HCT116 (cell line): ENCODE measurements around the gene KIF5C.

ENCODE experiments used
- CTCF ChIP-seq, 3 experiments: fragments of 200-600 bp in 1 of 3; sonication (generic) in 1 of 3; IDR thresholded peaks in 2 of 3; conservative IDR thresholded peaks in 1 of 3; 2 replicates each; pipeline ENCODE4 v1.5.1; 2012 to 2017; ENCODE audit warnings: low read depth in 2 of 3, low read length in 2 of 3, antibody characterized with exemption in 1 of 3, borderline replicate concordance in 1 of 3, control low read depth in 1 of 3, mild to moderate bottlenecking in 1 of 3, mixed read lengths in 1 of 3, mixed run types in 1 of 3, moderate library complexity in 1 of 3; ENCODE audit not compliant: insufficient read depth in 1 of 3
- EZH2 ChIP-seq: fragments of 200-600 bp; sonication (generic); IDR thresholded peaks from 2 replicates; pipeline ENCODE4 v1.6.1; 2017; ENCODE audit warnings: antibody characterized with exemption, mixed run types
- EZH2phosphoT487 ChIP-seq: fragments of 200-600 bp; IDR thresholded peaks from 2 replicates; pipeline ENCODE4 v1.6.1; 2018; ENCODE audit warnings: antibody characterized with exemption, borderline replicate concordance
- FOSL1 ChIP-seq: IDR thresholded peaks from 2 replicates; pipeline ENCODE4 v1.6.1; 2012; ENCODE audit warnings: low read depth
- MAX ChIP-seq: IDR thresholded peaks from 2 replicates; pipeline ENCODE4 v1.6.1; 2012
- POLR2A ChIP-seq: IDR thresholded peaks from 2 replicates; pipeline ENCODE4 v1.7.0; 2011; ENCODE audit warnings: borderline replicate concordance; ENCODE audit not compliant: insufficient read depth, insufficient read length; ENCODE audit errors: extremely low read depth
- POLR2AphosphoS5 ChIP-seq: IDR thresholded peaks from 2 replicates; pipeline ENCODE4 v1.6.1; 2011; ENCODE audit warnings: mild to moderate bottlenecking, low read depth, low read length, moderate library complexity
- SRF ChIP-seq: IDR thresholded peaks from 2 replicates; pipeline ENCODE4 v1.6.1; 2012; ENCODE audit warnings: low read depth
- TCF7L2 ChIP-seq: IDR thresholded peaks from 2 replicates; pipeline ENCODE4 v1.7.0; 2011; ENCODE audit warnings: borderline replicate concordance, inconsistent platforms; ENCODE audit not compliant: insufficient read depth, insufficient read length; ENCODE audit errors: extremely low read depth
- YY1 ChIP-seq: IDR thresholded peaks from 2 replicates; pipeline ENCODE4 v1.6.1; 2011; ENCODE audit warnings: low read length, low read depth, moderate library complexity, mild to moderate bottlenecking; ENCODE audit not compliant: insufficient replicate concordance; ENCODE audit errors: extremely low read depth
- ZFX ChIP-seq: fragments of 450-650 bp; IDR thresholded peaks from 2 replicates; pipeline ENCODE4 v1.6.1; 2017
- ZNF274 ChIP-seq: fragments of 200-500 bp; sonication (Bioruptor generic); IDR thresholded peaks from 2 replicates; pipeline ENCODE4 v1.6.1; 2014; ENCODE audit warnings: mild to moderate bottlenecking, low read depth, low read length, inconsistent platforms

DNA sequence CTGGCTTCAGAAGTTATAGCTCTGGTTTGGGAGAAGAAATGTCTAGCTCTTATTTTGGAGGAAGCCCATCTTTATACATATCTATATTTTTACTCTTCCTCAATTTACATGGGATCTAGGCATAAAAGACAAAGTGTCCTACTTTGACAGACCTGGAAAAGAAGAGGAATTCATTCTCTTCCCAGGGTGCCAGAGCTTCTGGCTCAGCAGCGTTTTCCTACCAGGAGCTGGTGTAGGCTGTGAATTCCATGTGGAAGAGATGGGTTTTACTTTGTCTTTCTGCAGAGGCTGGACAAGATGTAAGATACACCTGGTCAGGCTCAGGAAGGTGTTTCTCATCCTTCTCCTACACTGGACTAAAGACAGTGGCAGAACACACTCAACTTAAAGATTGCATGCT lies 113.3 kb downstream of the KIF5C start:
- no peak for TF ChIP-seq CTCF (IDR thresholded peaks at IDR 0.05 in 2 of 3, conservative IDR thresholded peaks at IDR 0.05 in 1 of 3; ENCODE audit: borderline replicate concordance in 1 of 3, insufficient read depth in 1 of 3, low read depth in 2 of 3, low read length in 2 of 3)
- TF ChIP-seq POLR2AphosphoS5, result no peak
- TF ChIP-seq SRF, result no peak
- TF ChIP-seq EZH2, result no peak
- TF ChIP-seq POLR2A, result no peak
- TF ChIP-seq TCF7L2, result no peak
- no peak for TF ChIP-seq FOSL1
- no peak for TF ChIP-seq ZFX
- TF ChIP-seq ZNF274, result no peak
- no peak for TF ChIP-seq EZH2phosphoT487
- TF ChIP-seq MAX, result no peak
- TF ChIP-seq YY1, result no peak
